Measurements from ENCODE around the gene PAX4.
"Not testable (repeated sequence)": the region's sequence is repeated elsewhere in the genome, so short reads cannot be mapped to it uniquely, and the experiment has no call there.

The PAX4 gene

GRCh38 chr7:127585044-127585953 lies 32.6 kb downstream of the PAX4 start, which contains the start of gene GCC1:
TSS of gene GCC1 (minus strand) at chr7:127585596. CDS start at chr7:127585182, 414 bp downstream.
- peak; percentile 84 to 89 for DNase-seq (ENCODE audit: low read depth in 2 of 2)

- no peak for DNase-seq (ENCODE audit: low read depth in 2 of 2)
These were observed 33.3 kb downstream of the PAX4 start for GRCh38 chr7:127584648-127585043.

GRCh38 chr7:127582361-127582760 lies 35.6 kb downstream of the PAX4 start:
- no peak for DNase-seq (ENCODE audit: low read depth in 2 of 2)

- DNase-seq (ENCODE audit: low read depth in 2 of 2), result no peak
These were observed 36.2 kb downstream of the PAX4 start for GRCh38 chr7:127581716-127582115.

GRCh38 chr7:127580612-127581011 lies 37.3 kb downstream of the PAX4 start:
- no peak for DNase-seq (ENCODE audit: low read depth in 2 of 2)

GRCh38 chr7:127578711-127579275 lies 39.1 kb downstream of the PAX4 start:
- no peak for DNase-seq (ENCODE audit: low read depth in 2 of 2)

GRCh38 chr7:127578036-127578684 lies 39.8 kb downstream of the PAX4 start:
- no peak for DNase-seq (ENCODE audit: low read depth in 2 of 2)

GRCh38 chr7:127571741-127572505 lies 46.0 kb downstream of the PAX4 start:
- DNase-seq (ENCODE audit: low read depth in 2 of 2), result no peak

- not testable (repeated sequence) for DNase-seq (ENCODE audit: low read depth in 2 of 2)
These were observed 49.9 kb downstream of the PAX4 start for GRCh38 chr7:127568034-127568433.

GRCh38 chr7:127566242-127566641 lies 51.7 kb downstream of the PAX4 start:
- DNase-seq (ENCODE audit: low read depth in 2 of 2), result no peak
